ENCODE results near the gene FIBCD1. TPM values are rescaled to one million over a fixed set of nuclear protein-coding genes. Genes with fewer than 3 reads are reported as not detected.

FIBCD1 gene
- total RNA-seq, 1 donor from 2014 or later, result 0.53 TPM

DNA sequence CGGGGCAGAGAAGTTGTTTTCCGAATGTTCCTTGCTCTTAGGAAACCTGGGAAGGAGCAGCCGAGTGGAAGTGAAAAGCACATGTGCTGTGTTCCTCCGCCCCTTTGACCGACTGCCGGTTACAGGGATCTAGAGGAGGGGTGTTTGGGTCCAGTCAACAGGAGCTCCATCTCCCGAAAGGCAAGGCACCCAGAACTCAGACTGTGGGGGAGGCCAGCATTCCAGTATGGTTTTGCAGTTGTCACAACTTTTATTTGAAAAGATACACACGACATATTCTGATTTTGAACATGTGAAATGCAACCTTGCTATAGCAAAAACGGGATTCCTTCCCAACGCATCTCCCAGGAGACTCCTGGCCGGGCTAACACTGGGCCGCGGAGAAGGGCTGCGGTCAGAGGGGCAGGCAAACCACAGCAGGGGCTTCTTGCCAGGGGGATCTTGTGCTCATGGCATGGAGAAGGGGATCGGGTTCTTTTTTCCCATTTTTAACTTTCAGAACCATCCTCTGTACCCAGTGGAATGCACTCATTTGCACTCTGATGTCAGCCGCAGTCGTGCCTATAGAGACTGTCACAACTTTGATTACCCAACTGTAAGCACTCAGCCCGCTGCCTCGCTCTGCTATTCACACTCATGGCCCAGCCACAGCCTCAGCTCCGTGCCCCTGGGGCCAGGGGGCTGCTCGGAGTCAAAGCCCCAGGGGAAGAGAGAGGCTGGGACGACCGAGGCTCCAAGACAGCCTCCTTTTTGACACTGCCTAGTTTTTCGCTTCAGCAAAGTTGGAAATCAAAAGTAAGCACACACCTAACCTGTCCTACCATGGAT lies 46.4 kb downstream of the FIBCD1 start:
- TF ChIP-seq, protein P1, sequence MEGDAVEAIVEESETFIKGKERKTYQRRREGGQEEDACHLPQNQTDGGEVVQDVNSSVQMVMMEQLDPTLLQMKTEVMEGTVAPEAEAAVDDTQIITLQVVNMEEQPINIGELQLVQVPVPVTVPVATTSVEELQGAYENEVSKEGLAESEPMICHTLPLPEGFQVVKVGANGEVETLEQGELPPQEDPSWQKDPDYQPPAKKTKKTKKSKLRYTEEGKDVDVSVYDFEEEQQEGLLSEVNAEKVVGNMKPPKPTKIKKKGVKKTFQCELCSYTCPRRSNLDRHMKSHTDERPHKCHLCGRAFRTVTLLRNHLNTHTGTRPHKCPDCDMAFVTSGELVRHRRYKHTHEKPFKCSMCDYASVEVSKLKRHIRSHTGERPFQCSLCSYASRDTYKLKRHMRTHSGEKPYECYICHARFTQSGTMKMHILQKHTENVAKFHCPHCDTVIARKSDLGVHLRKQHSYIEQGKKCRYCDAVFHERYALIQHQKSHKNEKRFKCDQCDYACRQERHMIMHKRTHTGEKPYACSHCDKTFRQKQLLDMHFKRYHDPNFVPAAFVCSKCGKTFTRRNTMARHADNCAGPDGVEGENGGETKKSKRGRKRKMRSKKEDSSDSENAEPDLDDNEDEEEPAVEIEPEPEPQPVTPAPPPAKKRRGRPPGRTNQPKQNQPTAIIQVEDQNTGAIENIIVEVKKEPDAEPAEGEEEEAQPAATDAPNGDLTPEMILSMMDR (conservative IDR thresholded peaks at IDR 0.05), result no peak
- no peak overlapping the region for H3K27ac Mint-ChIP-seq
- H3K27me3 Mint-ChIP-seq, result no peaks in the 10 kb centered on the region
- H3K36me3 Mint-ChIP-seq, result no peaks in the 10 kb centered on the region
- H3K4me1 Mint-ChIP-seq (ENCODE audit: unreplicated experiment), result peaks cover 10% of the 10 kb centered on the region
- no peak for DNase-seq (ENCODE audit: extremely low spot score, unreplicated experiment)
- no peaks in the 10 kb centered on the region for H3K9me3 Mint-ChIP-seq
- no peak overlapping the region for H3K4me3 Mint-ChIP-seq

- no peak for DNase-seq (ENCODE audit: extremely low spot score, unreplicated experiment)
- H3K4me3 Mint-ChIP-seq, result no peak overlapping the region
- H3K9me3 Mint-ChIP-seq, result no peaks in the 10 kb centered on the region
- peaks cover 10% of the 10 kb centered on the region for H3K4me1 Mint-ChIP-seq (ENCODE audit: unreplicated experiment)
- no peaks in the 10 kb centered on the region for H3K27me3 Mint-ChIP-seq
- no peak overlapping the region for H3K27ac Mint-ChIP-seq
- H3K36me3 Mint-ChIP-seq, result peaks cover 5% of the 10 kb centered on the region
- TF ChIP-seq, protein P1 (conservative IDR thresholded peaks at IDR 0.05), result no peak
Observed at GRCh38 chr9:130891688-130892476, 47.2 kb downstream of the FIBCD1 start.

DNA sequence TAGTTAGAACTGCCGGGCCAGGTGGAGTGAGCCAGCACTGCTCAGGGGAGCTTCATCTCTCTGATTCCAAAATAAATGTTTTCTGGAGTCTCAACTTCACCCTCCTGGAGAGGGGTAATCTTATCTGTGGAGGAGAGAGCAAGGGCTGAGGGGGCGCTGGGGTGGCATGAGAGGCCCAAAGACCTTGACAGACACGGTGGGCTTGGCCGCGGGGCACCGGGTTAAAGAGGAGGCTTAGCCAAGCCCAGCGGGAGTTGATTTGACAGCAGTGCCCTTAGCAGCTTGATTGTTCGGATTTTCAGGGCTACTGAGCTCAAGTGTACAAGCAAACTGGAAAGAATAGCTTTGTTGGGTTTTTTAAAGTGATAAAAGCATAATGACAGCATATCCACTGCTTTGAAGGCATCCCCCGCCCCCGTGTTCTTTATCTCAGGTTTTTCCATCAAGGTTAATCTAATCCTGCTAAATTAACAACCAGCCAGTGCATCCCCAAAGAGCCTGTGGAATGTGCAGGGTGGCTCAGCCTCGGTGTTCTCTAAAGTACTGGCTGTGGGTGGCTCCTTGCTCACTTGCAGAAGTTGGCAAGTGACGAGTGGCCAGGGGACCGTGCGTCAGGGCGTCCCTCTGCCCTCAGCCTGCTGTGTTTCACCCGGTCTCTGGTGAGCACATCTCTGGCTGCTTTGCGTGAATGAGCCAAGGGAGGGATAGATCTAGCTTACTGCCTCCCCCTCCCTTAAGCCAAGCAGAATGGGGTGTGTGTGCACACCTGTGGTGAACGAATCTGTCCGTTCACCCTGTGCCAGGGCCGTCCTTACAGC lies 48.0 kb downstream of the FIBCD1 start:
- H3K4me1 Mint-ChIP-seq (ENCODE audit: unreplicated experiment), result peaks cover 10% of the 10 kb centered on the region
- H3K27me3 Mint-ChIP-seq, result no peaks in the 10 kb centered on the region
- TF ChIP-seq, protein P1 (conservative IDR thresholded peaks at IDR 0.05), result no peak
- peaks cover 5% of the 10 kb centered on the region for H3K36me3 Mint-ChIP-seq
- no peak overlapping the region for H3K27ac Mint-ChIP-seq
- H3K4me3 Mint-ChIP-seq, result no peak overlapping the region
- DNase-seq (ENCODE audit: extremely low spot score, unreplicated experiment), result no peak
- no peaks in the 10 kb centered on the region for H3K9me3 Mint-ChIP-seq

DNA sequence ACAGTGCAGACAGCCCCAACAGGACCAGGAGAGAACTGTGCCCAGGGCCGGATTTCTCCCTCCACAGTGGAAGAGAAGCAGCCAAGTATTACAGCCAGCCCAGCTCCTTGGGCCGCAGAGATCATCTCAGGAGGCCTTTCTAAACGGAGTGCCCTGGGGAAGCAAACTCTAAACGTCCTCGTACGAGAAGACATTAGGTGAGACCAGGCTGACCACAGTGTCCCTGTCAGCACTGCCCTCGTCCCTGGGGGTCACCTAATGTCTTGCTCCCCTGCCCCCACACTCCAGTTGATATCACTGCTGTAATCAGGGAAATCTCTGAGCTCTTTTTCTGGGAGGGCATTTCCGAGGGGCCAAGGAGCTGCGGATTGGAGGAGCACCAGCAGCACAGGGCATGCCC lies 48.9 kb downstream of the FIBCD1 start:
- Mint-ChIP-seq H3K4me1 (ENCODE audit: unreplicated experiment) (peaks cover 10% of the 10 kb centered on the region), H3K27ac (no peak overlapping the region)
- TF ChIP-seq, protein P1 (conservative IDR thresholded peaks at IDR 0.05), result no peak

GRCh38 chr9:130888146-130888885 lies 50.7 kb downstream of the FIBCD1 start:
- Mint-ChIP-seq H3K4me3 (no peak overlapping the region), H3K4me1 (ENCODE audit: unreplicated experiment) (peaks cover 10% of the 10 kb centered on the region), H3K27me3 (no peaks in the 10 kb centered on the region), H3K9me3 (no peaks in the 10 kb centered on the region), H3K27ac (no peak overlapping the region), H3K36me3 (peaks cover 5% of the 10 kb centered on the region)
- TF ChIP-seq, protein P1 (conservative IDR thresholded peaks at IDR 0.05), result no peak
- DNase-seq (ENCODE audit: extremely low spot score, unreplicated experiment), result no peak

More for the DNA sequence above, 48.9 kb downstream of the FIBCD1 start:
- H3K27me3 Mint-ChIP-seq, result no peaks in the 10 kb centered on the region
- H3K36me3 Mint-ChIP-seq, result peaks cover 5% of the 10 kb centered on the region
- H3K4me3 Mint-ChIP-seq, result no peak overlapping the region
- no peaks in the 10 kb centered on the region for H3K9me3 Mint-ChIP-seq
- no peak for DNase-seq (ENCODE audit: extremely low spot score, unreplicated experiment)
